AG09319 (cell line): ENCODE measurements around the gene ZSWIM6.

Experiments
- DNase-seq: peaks from one replicate; pipeline ENCODE4 v3.0.0-alpha.2; 2010; ENCODE audit warnings: low read depth; ENCODE audit errors: extremely low read depth
- CTCF ChIP-seq: IDR thresholded peaks from 2 replicates; pipeline ENCODE4 v1.5.1; 2011; ENCODE audit warnings: low read depth, mild to moderate bottlenecking, inconsistent platforms, low read length, moderate library complexity

The ZSWIM6 gene

GRCh38 chr5:61468483-61468865 is 136.4 kb downstream of the ZSWIM6 start:
- no peak for DNase-seq
- TF ChIP-seq CTCF, result no peak

GRCh38 chr5:61471352-61471751 is 139.3 kb downstream of the ZSWIM6 start:
- TF ChIP-seq CTCF, result no peak
- DNase-seq, result no peak

GRCh38 chr5:61472172-61472958 is 140.3 kb downstream of the ZSWIM6 start:
- TF ChIP-seq CTCF, result no peak

GRCh38 chr5:61474746-61475145 is 142.7 kb downstream of the ZSWIM6 start:
- no peak for DNase-seq
- TF ChIP-seq CTCF, result no peak

More at GRCh38 chr5:61472172-61472958, 140.3 kb downstream of the ZSWIM6 start:
- no peak for DNase-seq

GRCh38 chr5:61477788-61478187 is 145.7 kb downstream of the ZSWIM6 start:
- no peak for TF ChIP-seq CTCF
- DNase-seq, result no peak

GRCh38 chr5:61479850-61480614 is 148.0 kb downstream of the ZSWIM6 start:
- no peak for TF ChIP-seq CTCF
- DNase-seq, result no peak

- DNase-seq, result no peak
Observed at GRCh38 chr5:61482980-61483379, 150.9 kb downstream of the ZSWIM6 start.

More at GRCh38 chr5:61482980-61483379, 150.9 kb downstream of the ZSWIM6 start:
- no peak for TF ChIP-seq CTCF
